Measurements from ENCODE around the gene JAK1.

Gene JAK1

GRCh38 chr1:64980745-64981600 lies 14.6 kb upstream of the JAK1 start:
- no peak for DNase-seq (ENCODE audit: low spot score)

GRCh38 chr1:64979358-64979757 lies 13.0 kb upstream of the JAK1 start:
- DNase-seq (ENCODE audit: low spot score): no peak

GRCh38 chr1:64976361-64976760 lies 10.0 kb upstream of the JAK1 start:
- no peak for DNase-seq (ENCODE audit: low spot score)

- no peak for DNase-seq (ENCODE audit: low spot score)
Observed at GRCh38 chr1:64975740-64976139, 9.4 kb upstream of the JAK1 start.

- no peak for DNase-seq (ENCODE audit: low spot score)
Observed at GRCh38 chr1:64975127-64975526, 8.8 kb upstream of the JAK1 start.

GRCh38 chr1:64974288-64974825 lies 8.0 kb upstream of the JAK1 start:
- DNase-seq (ENCODE audit: low spot score): no peak

- DNase-seq (ENCODE audit: low spot score): no peak
Observed at GRCh38 chr1:64973061-64973647, 6.8 kb upstream of the JAK1 start.

GRCh38 chr1:64969305-64970046 lies 3.1 kb upstream of the JAK1 start:
- DNase-seq (ENCODE audit: low spot score): no peak

- DNase-seq (ENCODE audit: low spot score): no peak
Observed at GRCh38 chr1:64967381-64967780, 1.0 kb upstream of the JAK1 start.

- DNase-seq (ENCODE audit: low spot score): peak; percentile 62
Observed at GRCh38 chr1:64965366-64966157, 787 bp downstream of the JAK1 start.

- DNase-seq (ENCODE audit: low spot score): no peak
Observed at GRCh38 chr1:64963466-64963865, 2.9 kb downstream of the JAK1 start.

- DNase-seq (ENCODE audit: low spot score): peak; percentile 45
Observed at GRCh38 chr1:64962441-64962840, 3.9 kb downstream of the JAK1 start.

- no peak for DNase-seq (ENCODE audit: low spot score)
Observed at GRCh38 chr1:64961923-64962322, 4.4 kb downstream of the JAK1 start.

GRCh38 chr1:64960731-64961130 lies 5.6 kb downstream of the JAK1 start:
- no peak for DNase-seq (ENCODE audit: low spot score)

GRCh38 chr1:64959986-64960385 lies 6.4 kb downstream of the JAK1 start:
- DNase-seq (ENCODE audit: low spot score): no peak

- DNase-seq (ENCODE audit: low spot score): no peak
Observed at GRCh38 chr1:64956733-64957441, 9.5 kb downstream of the JAK1 start.

- DNase-seq (ENCODE audit: low spot score): no peak
Observed at GRCh38 chr1:64956010-64956640, 10.2 kb downstream of the JAK1 start.

GRCh38 chr1:64955097-64956009 lies 11.0 kb downstream of the JAK1 start:
- DNase-seq (ENCODE audit: low spot score): no peak

GRCh38 chr1:64953241-64953640 lies 13.1 kb downstream of the JAK1 start:
- DNase-seq (ENCODE audit: low spot score): no peak

All from CD4-positive, alpha-beta T cell treated with Interleukin-15 for 4 hours (primary cell).